Osteocyte (in vitro differentiated cells): ENCODE data around the gene NAA10. TPM values are rescaled to one million over a fixed set of nuclear protein-coding genes. Genes with fewer than 3 reads are reported as not detected.

ENCODE experiments used
- DNase-seq: peaks from one replicate; pipeline ENCODE4 v3.0.0; 2021; ENCODE audit warnings: mixed read lengths; ENCODE audit not compliant: unreplicated experiment; ENCODE audit errors: extremely low spot score
- H3K27ac Mint-ChIP-seq: one replicate; pipeline ENCODE4 v1.8.0; 2021; ENCODE audit warnings: mild to moderate bottlenecking, mixed read lengths; ENCODE audit not compliant: unreplicated experiment
- H3K27me3 Mint-ChIP-seq: one replicate; pipeline ENCODE4 v1.8.0; 2021; ENCODE audit warnings: mixed read lengths; ENCODE audit not compliant: unreplicated experiment
- H3K36me3 Mint-ChIP-seq: one replicate; pipeline ENCODE4 v1.8.0; 2021; ENCODE audit warnings: mixed read lengths; ENCODE audit not compliant: unreplicated experiment
- H3K4me1 Mint-ChIP-seq: one replicate; pipeline ENCODE4 v1.8.0; 2021; ENCODE audit warnings: mixed read lengths; ENCODE audit not compliant: unreplicated experiment
- H3K4me3 Mint-ChIP-seq: one replicate; pipeline ENCODE4 v1.8.0; 2021; ENCODE audit warnings: mild to moderate bottlenecking, moderate library complexity, mixed read lengths; ENCODE audit not compliant: unreplicated experiment
- H3K9me3 Mint-ChIP-seq: one replicate; pipeline ENCODE4 v1.8.0; 2021; ENCODE audit warnings: mixed read lengths; ENCODE audit not compliant: unreplicated experiment
- total RNA-seq: library from RNA; stranded (reverse); gene quantifications from 2 replicates; pipeline ENCODE4 v1.2.1, GENCODE V29; 2021
- TF ChIP-seq, protein P1 (sequence below): fragments of 200-600 bp; sonication (generic); IDR thresholded peaks from 2 replicates; pipeline ENCODE4 v1.5.0; 2021; ENCODE audit warnings: antibody characterized with exemption, mild to moderate bottlenecking, moderate library complexity

The NAA10 gene
- total RNA-seq, 1 donor from 2014 or later: 96.6 TPM

- Mint-ChIP-seq H3K4me3 (peak overlapping the region; percentile 78), H3K4me1 (peaks cover 16% of the 10 kb centered on the region), H3K36me3 (peaks cover 5% of the 10 kb centered on the region)
Measured at GRCh38 chrX:153927922-153928760, 6.7 kb downstream of the NAA10 start.

DNA sequence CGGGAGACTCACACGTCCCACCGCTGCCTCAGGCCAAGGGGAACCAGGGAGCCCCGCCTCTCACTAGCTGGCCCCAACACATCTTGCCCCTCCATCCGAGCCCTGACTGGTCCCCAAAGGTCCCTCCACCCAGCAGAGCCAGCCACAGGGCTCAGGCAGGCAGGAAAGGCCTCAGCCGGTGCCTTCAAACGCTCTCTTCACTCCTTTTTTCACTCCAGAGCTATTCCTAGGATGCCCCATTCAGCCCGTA lies 7.2 kb downstream of the NAA10 start:
- Mint-ChIP-seq H3K36me3 (peaks cover 5% of the 10 kb centered on the region), H3K4me3 (peak overlapping the region; percentile 73), H3K27me3 (no peaks in the 10 kb centered on the region), H3K4me1 (peaks cover 15% of the 10 kb centered on the region), H3K27ac (peak overlapping the region; percentile 85), H3K9me3 (no peaks in the 10 kb centered on the region)
- TF ChIP-seq, protein P1, sequence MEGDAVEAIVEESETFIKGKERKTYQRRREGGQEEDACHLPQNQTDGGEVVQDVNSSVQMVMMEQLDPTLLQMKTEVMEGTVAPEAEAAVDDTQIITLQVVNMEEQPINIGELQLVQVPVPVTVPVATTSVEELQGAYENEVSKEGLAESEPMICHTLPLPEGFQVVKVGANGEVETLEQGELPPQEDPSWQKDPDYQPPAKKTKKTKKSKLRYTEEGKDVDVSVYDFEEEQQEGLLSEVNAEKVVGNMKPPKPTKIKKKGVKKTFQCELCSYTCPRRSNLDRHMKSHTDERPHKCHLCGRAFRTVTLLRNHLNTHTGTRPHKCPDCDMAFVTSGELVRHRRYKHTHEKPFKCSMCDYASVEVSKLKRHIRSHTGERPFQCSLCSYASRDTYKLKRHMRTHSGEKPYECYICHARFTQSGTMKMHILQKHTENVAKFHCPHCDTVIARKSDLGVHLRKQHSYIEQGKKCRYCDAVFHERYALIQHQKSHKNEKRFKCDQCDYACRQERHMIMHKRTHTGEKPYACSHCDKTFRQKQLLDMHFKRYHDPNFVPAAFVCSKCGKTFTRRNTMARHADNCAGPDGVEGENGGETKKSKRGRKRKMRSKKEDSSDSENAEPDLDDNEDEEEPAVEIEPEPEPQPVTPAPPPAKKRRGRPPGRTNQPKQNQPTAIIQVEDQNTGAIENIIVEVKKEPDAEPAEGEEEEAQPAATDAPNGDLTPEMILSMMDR: no peak
- DNase-seq: no peak

More at GRCh38 chrX:153927922-153928760, 6.7 kb downstream of the NAA10 start:
- Mint-ChIP-seq H3K9me3 (no peaks in the 10 kb centered on the region), H3K27me3 (no peaks in the 10 kb centered on the region), H3K27ac (peak overlapping the region; percentile 95)
- DNase-seq: peak; percentile 98
- TF ChIP-seq, protein P1: no peak

GRCh38 chrX:153926858-153927671 lies 7.8 kb downstream of the NAA10 start:
- H3K36me3 Mint-ChIP-seq: peaks cover 5% of the 10 kb centered on the region
- no peak for DNase-seq
- no peaks in the 10 kb centered on the region for H3K27me3 Mint-ChIP-seq
- H3K4me3 Mint-ChIP-seq: peak overlapping the region; percentile 73
- H3K9me3 Mint-ChIP-seq: no peaks in the 10 kb centered on the region
- peak overlapping the region; percentile 85 for H3K27ac Mint-ChIP-seq
- H3K4me1 Mint-ChIP-seq: peaks cover 17% of the 10 kb centered on the region
- TF ChIP-seq, protein P1: no peak

DNA sequence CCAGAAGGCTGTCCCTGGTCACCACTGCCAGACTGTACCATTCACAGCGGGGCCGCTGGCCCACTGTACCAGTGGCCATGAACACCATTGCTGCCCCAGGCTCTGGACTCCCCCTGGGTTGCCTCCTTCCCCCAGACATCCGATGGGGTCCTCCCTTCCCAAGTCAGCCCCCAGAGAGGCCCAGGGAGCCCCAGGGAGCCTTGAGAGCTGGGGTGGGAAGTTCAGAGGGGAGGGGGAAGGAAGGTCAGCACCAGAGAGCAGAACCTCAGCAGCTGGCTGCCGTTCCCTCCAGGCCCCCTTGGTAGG lies 8.3 kb downstream of the NAA10 start:
- no peaks in the 10 kb centered on the region for H3K27me3 Mint-ChIP-seq
- TF ChIP-seq, protein P1: no peak
- peak overlapping the region; percentile 10 for H3K27ac Mint-ChIP-seq
- DNase-seq: no peak
- peaks cover 3% of the 10 kb centered on the region for H3K36me3 Mint-ChIP-seq
- H3K9me3 Mint-ChIP-seq: no peaks in the 10 kb centered on the region
- peaks cover 22% of the 10 kb centered on the region for H3K4me1 Mint-ChIP-seq
- H3K4me3 Mint-ChIP-seq: no peak overlapping the region
